Purkinje cell (primary cell): Measurements from ENCODE around the gene SNX9. TPM values are rescaled to one million over a fixed set of nuclear protein-coding genes. Genes with fewer than 3 reads are reported as not detected.

Experiments used
- polyA plus RNA-seq: library from polyadenylated mRNA; unstranded; fragments of >200 nt; fragmentation: Nextera tagmentation; gene quantifications from 2 replicates; pipeline ENCODE4 v1.2.1, GENCODE V29; 2014

SNX9 gene
- 12.4 and 18.6 TPM in 2 replicates for polyA plus RNA-seq

DNA sequence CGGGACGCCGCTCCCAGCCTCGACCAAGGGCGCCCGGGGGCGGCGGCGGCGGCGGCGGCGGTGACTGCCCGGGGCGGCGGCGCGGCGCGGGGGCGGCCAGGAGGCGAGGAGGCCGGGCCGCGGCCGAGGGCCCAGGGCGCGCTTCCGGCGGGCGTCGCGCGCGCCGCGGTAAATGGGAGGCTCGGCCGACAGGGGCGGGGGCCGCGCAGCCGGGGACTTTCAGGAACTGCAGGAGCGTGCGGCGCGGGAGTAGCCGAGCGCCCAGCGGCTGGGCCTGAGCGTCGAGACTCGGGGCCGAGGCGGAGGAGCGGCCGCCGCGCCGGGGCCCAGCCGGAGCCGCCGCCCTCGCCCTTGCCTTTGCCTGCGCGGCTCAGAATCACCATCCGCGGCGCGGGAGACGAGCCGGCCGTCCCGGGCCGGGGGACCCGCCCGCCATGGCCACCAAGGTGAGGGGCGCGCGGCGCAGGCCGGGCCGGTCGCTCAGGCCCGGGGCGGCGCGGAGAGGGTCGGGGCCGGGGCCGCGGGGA lies at the start of gene SNX9:
TSS of gene SNX9 (plus strand) at position 246 of the 527 bp plus-strand sequence. CDS start at position 435, 189 bp downstream.

DNA sequence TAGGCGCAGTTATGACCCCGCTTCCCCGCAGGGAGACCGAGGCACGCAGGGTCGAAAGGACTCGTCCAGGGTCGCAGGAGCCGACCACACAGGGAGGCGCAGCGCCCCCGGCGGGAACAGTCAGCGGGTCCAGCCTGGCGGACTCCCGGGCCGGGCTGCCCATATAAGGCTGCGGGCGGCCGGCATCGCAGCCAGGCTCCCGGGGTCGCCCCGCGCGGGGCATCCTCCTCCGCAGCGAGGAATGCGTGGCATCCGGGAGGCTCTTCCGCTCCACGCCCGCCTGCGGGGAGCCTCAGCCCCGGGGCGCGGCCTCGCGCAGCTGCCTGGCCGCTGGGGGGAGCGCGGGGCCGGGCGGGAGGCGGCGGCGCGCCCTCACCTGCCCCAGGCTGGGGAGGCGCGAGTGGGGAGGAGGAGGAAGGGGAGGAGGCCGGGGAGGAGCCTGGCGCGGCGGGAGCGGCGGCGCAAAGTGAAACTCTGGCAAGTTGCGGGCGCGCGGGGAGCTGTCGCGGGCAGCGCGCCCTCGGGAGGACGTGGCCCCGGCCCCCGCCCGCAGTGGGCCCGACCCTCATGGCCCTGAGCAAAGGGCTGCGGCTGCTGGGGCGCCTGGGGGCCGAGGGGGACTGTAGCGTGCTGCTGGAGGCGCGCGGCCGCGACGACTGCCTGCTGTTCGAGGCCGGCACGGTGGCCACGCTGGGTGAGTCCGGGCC lies 158.5 kb downstream of the SNX9 start, which contains the start of gene SYNJ2:
TSS of gene SYNJ2 (plus strand) at position 469 of the 707 bp plus-strand sequence. CDS start at position 568, 99 bp downstream.

Other genes starting within 250 kb of the SNX9 start
- 12.9 and 17.6 TPM in 2 replicates for gene SYNJ2, start 158.6 kb downstream of the SNX9 start, polyA plus RNA-seq